K562 (cell line): ENCODE results near the gene PACRG. TPM values are rescaled to one million over a fixed set of nuclear protein-coding genes. Genes with fewer than 3 reads are reported as not detected.

Experiments used
- ATAC-seq: fragments of 200-7000 bp; cut with Tn5 transposase; 3 replicates; pipeline ENCODE4 v1.9.1; 2020; ENCODE audit warnings: moderate library complexity
- BruUV-seq: library from RNA; stranded (reverse); fragments of 400-500 nt; replicated peaks from 2 replicates; lab custom pipeline; 2021; lab: Mats Ljungman, UMichigan
- CTCF ChIA-PET: fragments of 300-600 bp; formaldehyde crosslinking; extraction: SDS; loops from one replicate; lab custom pipeline; 2021; ENCODE audit warnings: low intra/inter-chr PET ratio; lab: Yijun Ruan, JAX
- POLR2A ChIA-PET: fragments of 300-600, 350-650 bp; sonication (Branson Sonifier 250); formaldehyde crosslinking; extraction: SDS; loops from one replicate; lab custom pipeline; 2021; ENCODE audit warnings: antibody characterized with exemption, inconsistent platforms; lab: Yijun Ruan, JAX
- DNase-seq, 4 experiments: peaks; one replicate each; pipeline versions ENCODE4 v3.0.0 to v3.0.0-alpha.2; 2011 to 2018; ENCODE audit warnings: low spot score in 3 of 4, mixed read lengths in 3 of 4; ENCODE audit errors: extremely low read depth in 1 of 4
- FAIRE-seq: peaks from 2 replicates; lab custom pipeline; 2011; peaks lifted over from hg19 to GRCh38; lab: Jason Lieb, UNC
- H2AFZ ChIP-seq: 2 replicates; pipeline ENCODE4 v1.6.0; 2011; ENCODE audit warnings: low read depth, low read length, control low read depth, inconsistent platforms
- H3K27ac ChIP-seq: fragments of 200-600 bp; 3 replicates; pipeline ENCODE4 v1.8.0; 2011; ENCODE audit warnings: low read depth, mild to moderate bottlenecking, control low read depth, inconsistent platforms, low read length, moderate library complexity, mixed read lengths; ENCODE audit errors: extremely low read depth
- H3K27me3 ChIP-seq, 2 experiments: fragments of 300-600 bp in 1 of 2; 2 replicates in 1 of 2; 3 replicates in 1 of 2; pipeline versions ENCODE4 v1.6.0 to v1.8.0; 2011; ENCODE audit warnings: inconsistent platforms in 2 of 2, low read length in 2 of 2, mild to moderate bottlenecking in 1 of 2, mixed read lengths in 1 of 2, moderate library complexity in 1 of 2; ENCODE audit not compliant: control insufficient read depth in 2 of 2, insufficient read depth in 2 of 2
- H3K36me3 ChIP-seq: fragments of 300-600 bp; 3 replicates; pipeline ENCODE4 v1.8.0; 2011; ENCODE audit warnings: mild to moderate bottlenecking, low read length, inconsistent platforms; ENCODE audit not compliant: control insufficient read depth, insufficient read depth
- H3K4me1 ChIP-seq, 2 experiments: fragments of 200-600 bp in 1 of 2; replicated peaks in 1 of 2; 2 replicates in 1 of 2; 3 replicates in 1 of 2; pipeline versions ENCODE4 v1.5.1 to v1.8.0; 2011; ENCODE audit warnings: inconsistent platforms in 2 of 2, low read length in 2 of 2, mild to moderate bottlenecking in 1 of 2, mixed read lengths in 1 of 2, moderate library complexity in 1 of 2; ENCODE audit not compliant: control insufficient read depth in 2 of 2, insufficient read depth in 2 of 2
- H3K4me2 ChIP-seq: 2 replicates; pipeline ENCODE4 v1.6.1; 2011; ENCODE audit warnings: low read length, control low read depth, inconsistent platforms, mixed read lengths; ENCODE audit not compliant: insufficient read depth
- H3K4me3 ChIP-seq: fragments of 200-600 bp; sonication (generic), shearing (Covaris generic); 2 replicates; pipeline ENCODE4 v1.5.1; 2016; ENCODE audit warnings: control low read depth, inconsistent platforms
- H3K79me2 ChIP-seq: fragments of 200-600 bp; 3 replicates; pipeline ENCODE4 v1.8.0; 2011; ENCODE audit warnings: low read length, inconsistent platforms; ENCODE audit not compliant: control insufficient read depth, insufficient read depth
- H3K9ac ChIP-seq, 2 experiments: 2 replicates each; pipeline versions ENCODE4 v1.6.0 to v1.6.1; 2011; ENCODE audit warnings: low read depth in 2 of 2, low read length in 2 of 2, control low read depth in 1 of 2, inconsistent platforms in 1 of 2, mild to moderate bottlenecking in 1 of 2, mixed read lengths in 1 of 2; ENCODE audit not compliant: insufficient read depth in 1 of 2
- H3K9me1 ChIP-seq: one replicate; pipeline ENCODE4 v1.6.0; 2011; ENCODE audit warnings: inconsistent platforms, mild to moderate bottlenecking, low read length, moderate library complexity; ENCODE audit not compliant: control insufficient read depth, insufficient read depth
- H3K9me3 ChIP-seq: replicated peaks from 2 replicates; pipeline ENCODE4 v1.5.1; 2011; ENCODE audit warnings: low read depth, low read length, inconsistent platforms; ENCODE audit not compliant: control insufficient read depth, insufficient read depth
- H4K20me1 ChIP-seq: replicated peaks from 2 replicates; pipeline ENCODE4 v1.6.1; 2011; ENCODE audit warnings: low read length, inconsistent platforms, mixed read lengths; ENCODE audit not compliant: control insufficient read depth, insufficient read depth
- ARID2 ChIP-seq: fragments of 450-650 bp; IDR thresholded peaks from 2 replicates; pipeline ENCODE4 v1.6.1; 2017; ENCODE audit warnings: antibody characterized with exemption, mild to moderate bottlenecking
- COPS2 ChIP-seq: fragments of 450-650 bp; conservative IDR thresholded peaks from 2 replicates; pipeline ENCODE4 v1.6.1; 2016; ENCODE audit warnings: mild to moderate bottlenecking, moderate library complexity
- ESRRA ChIP-seq: fragments of 450-650 bp; IDR thresholded peaks from 2 replicates; pipeline ENCODE4 v1.6.1; 2014; ENCODE audit warnings: low read depth, mild to moderate bottlenecking, moderate library complexity, borderline replicate concordance
- FOXM1 ChIP-seq, 2 experiments: fragments of 450-650 bp in 1 of 2; sonication (generic) in 1 of 2; formaldehyde crosslinking in 1 of 2; IDR thresholded peaks; 2 replicates each; pipeline versions ENCODE4 v1.6.1 to v1.9.0; 2017 to 2022; ENCODE audit warnings: low read depth in 2 of 2, mild to moderate bottlenecking in 2 of 2, missing genetic modification reagents in 1 of 2, moderate library complexity in 1 of 2
- JUND ChIP-seq, 2 experiments: IDR thresholded peaks; 2 replicates in 1 of 2; 3 replicates in 1 of 2; pipeline ENCODE4 v1.6.1; 2011; ENCODE audit warnings: borderline replicate concordance in 2 of 2, low read depth in 2 of 2, low read length in 2 of 2, improper control_type of control experiment in 1 of 2, missing biosample characterization in 1 of 2, missing genetic modification characterization in 1 of 2, missing genetic modification reagents in 1 of 2
- POLR2A ChIP-seq: fragments of 450-650 bp; conservative IDR thresholded peaks from 2 replicates; pipeline ENCODE4 v1.6.1; 2016
- RBM34 ChIP-seq: fragments of 200-400 bp; formaldehyde crosslinking; IDR thresholded peaks from 2 replicates; pipeline ENCODE4 v1.6.1; 2018; ENCODE audit warnings: low read length, borderline replicate concordance; ENCODE audit not compliant: insufficient read depth
- UBTF ChIP-seq, 2 experiments: IDR thresholded peaks; 2 replicates each; pipeline ENCODE4 v1.6.1; 2012; ENCODE audit warnings: improper control_type of control experiment in 2 of 2, low read depth in 2 of 2, low read length in 2 of 2, borderline replicate concordance in 1 of 2
- ZNF175 ChIP-seq: fragments of 200-800 bp; sonication (Bioruptor generic); IDR thresholded peaks from 2 replicates; pipeline ENCODE4 v1.6.1; 2016; ENCODE audit warnings: low read depth, mild to moderate bottlenecking, missing genetic modification characterization, missing compliant biosample characterization
- ZNF445 ChIP-seq: fragments of 250-450 bp; sonication (Bioruptor Pico); IDR thresholded peaks from 2 replicates; pipeline ENCODE4 v1.4.0; 2020; ENCODE audit warnings: low read depth, mild to moderate bottlenecking, moderate library complexity
- ZNF76 ChIP-seq: fragments of 250-450 bp; sonication (Bioruptor Pico); IDR thresholded peaks from 2 replicates; pipeline ENCODE4 v1.4.0; 2020; ENCODE audit warnings: mild to moderate bottlenecking, moderate library complexity, borderline replicate concordance
- WGBS: fragments of 100-300 bp; shearing (Covaris generic); methylation state at CpG from one replicate; pipeline ENCODE4 v1.1.6; 2016; ENCODE audit warnings: low coverage, mixed read lengths; ENCODE audit not compliant: insufficient coverage; ENCODE audit errors: missing lambda C conversion rate; 5-methylcytosine and 5-hydroxymethylcytosine counted together
- in situ Hi-C: fragments of 300-500 bp; cut with MboI; formaldehyde crosslinking; loops from 4 replicates; pipeline ENCODE4 v1.15.0; 2018; ENCODE audit warnings: inconsistent platforms, mixed read lengths
- intact Hi-C: fragments of 100-400 bp; cut with micrococcal nuclease; formaldehyde crosslinking; loops from 2 replicates; pipeline ENCODE4 v1.14.2; 2022
- polyA plus RNA-seq, 8 experiments: library from polyadenylated mRNA; depleted of rRNA in 4 of 8; stranded (reverse) in 5 of 8; unstranded in 3 of 8; fragments of >200 nt; fragmentation: Nextera tagmentation in 2 of 8; fragmentation: Illumina TruSeq in 1 of 8; extraction: Ambion mirVana in 2 of 8; extraction: Trizol in 1 of 8; gene quantifications; 2 replicates each; pipeline versions ENCODE4 v1.2.1 to v1.2.3, GENCODE V29; 2011 to 2014; ENCODE audit warnings: inconsistent platforms in 1 of 8, missing spikeins in 1 of 8
- total RNA-seq, 7 experiments: library from RNA; depleted of rRNA in 6 of 7; stranded (reverse); fragments of >200 nt in 6 of 7; fragmentation: Illumina TruSeq in 2 of 7; extraction: Trizol in 2 of 7; gene quantifications; 2 replicates each; pipeline versions ENCODE4 v1.2.1 to v1.2.3, GENCODE V29; 2011 to 2021; ENCODE audit warnings: low replicate concordance in 1 of 7
- TF ChIP-seq, protein P1 (sequence below): fragments of 250-450 bp; sonication (Bioruptor Pico); IDR thresholded peaks from 2 replicates; pipeline ENCODE4 v1.8.0; 2022; ENCODE audit warnings: moderate library complexity, mild to moderate bottlenecking, inconsistent platforms
- TF ChIP-seq, protein P2 (sequence below), 2 experiments: fragments of 450-650 bp; IDR thresholded peaks; 2 replicates each; pipeline ENCODE4 v1.6.1; 2018; ENCODE audit warnings: mild to moderate bottlenecking in 2 of 2, low read depth in 1 of 2; ENCODE audit not compliant: partially characterized antibody in 2 of 2

PACRG gene
- total and polyA plus RNA-seq, 9 of the 15 experiments (the other 6 are each of a cell fraction or from before 2014, with no cell fraction given): 0.04 TPM; not detected in 8

GRCh38 chr6:163343609-163344008 is 615.8 kb downstream of the PACRG start:
- H3K9me3 ChIP-seq: no peaks in the 10 kb centered on the region
- in situ Hi-C loops: no loop called here
- WGBS: 38% methylated on average over 8 of the region's 8 CpGs
- CTCF ChIA-PET: no interaction called here
- no TSS peak for BruUV-seq
- TF ChIP-seq, protein P1, sequence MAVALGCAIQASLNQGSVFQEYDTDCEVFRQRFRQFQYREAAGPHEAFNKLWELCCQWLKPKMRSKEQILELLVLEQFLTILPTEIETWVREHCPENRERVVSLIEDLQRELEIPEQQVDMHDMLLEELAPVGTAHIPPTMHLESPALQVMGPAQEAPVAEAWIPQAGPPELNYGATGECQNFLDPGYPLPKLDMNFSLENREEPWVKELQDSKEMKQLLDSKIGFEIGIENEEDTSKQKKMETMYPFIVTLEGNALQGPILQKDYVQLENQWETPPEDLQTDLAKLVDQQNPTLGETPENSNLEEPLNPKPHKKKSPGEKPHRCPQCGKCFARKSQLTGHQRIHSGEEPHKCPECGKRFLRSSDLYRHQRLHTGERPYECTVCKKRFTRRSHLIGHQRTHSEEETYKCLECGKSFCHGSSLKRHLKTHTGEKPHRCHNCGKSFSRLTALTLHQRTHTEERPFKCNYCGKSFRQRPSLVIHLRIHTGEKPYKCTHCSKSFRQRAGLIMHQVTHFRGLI (CRISPR knock-in tag): no peak
- TF ChIP-seq COPS2 (no peak), POLR2A (no peak), FOXM1 (IDR thresholded peaks at IDR 0.05; ENCODE audit: low read depth) (no peak), FOXM1 (CRISPR knock-in tag; IDR thresholded peaks at IDR 0.05; ENCODE audit: low read depth) (no peak), RBM34 (no peak), JUND (IDR thresholded peaks at IDR 0.05; ENCODE audit: borderline replicate concordance, low read depth, low read length) (no peak), JUND (tag; IDR thresholded peaks at IDR 0.05; ENCODE audit: borderline replicate concordance, low read depth, low read length) (no peak), UBTF (IDR thresholded peaks at IDR 0.05; ENCODE audit: borderline replicate concordance in 1 of 2, low read depth in 2 of 2, low read length in 2 of 2) (no peak), ZNF76 (CRISPR knock-in tag) (no peak), ZNF445 (CRISPR knock-in tag) (no peak), ARID2 (no peak), ESRRA (no peak), ZNF175 (CRISPR knock-in tag) (no peak)
- TF ChIP-seq, protein P2, sequence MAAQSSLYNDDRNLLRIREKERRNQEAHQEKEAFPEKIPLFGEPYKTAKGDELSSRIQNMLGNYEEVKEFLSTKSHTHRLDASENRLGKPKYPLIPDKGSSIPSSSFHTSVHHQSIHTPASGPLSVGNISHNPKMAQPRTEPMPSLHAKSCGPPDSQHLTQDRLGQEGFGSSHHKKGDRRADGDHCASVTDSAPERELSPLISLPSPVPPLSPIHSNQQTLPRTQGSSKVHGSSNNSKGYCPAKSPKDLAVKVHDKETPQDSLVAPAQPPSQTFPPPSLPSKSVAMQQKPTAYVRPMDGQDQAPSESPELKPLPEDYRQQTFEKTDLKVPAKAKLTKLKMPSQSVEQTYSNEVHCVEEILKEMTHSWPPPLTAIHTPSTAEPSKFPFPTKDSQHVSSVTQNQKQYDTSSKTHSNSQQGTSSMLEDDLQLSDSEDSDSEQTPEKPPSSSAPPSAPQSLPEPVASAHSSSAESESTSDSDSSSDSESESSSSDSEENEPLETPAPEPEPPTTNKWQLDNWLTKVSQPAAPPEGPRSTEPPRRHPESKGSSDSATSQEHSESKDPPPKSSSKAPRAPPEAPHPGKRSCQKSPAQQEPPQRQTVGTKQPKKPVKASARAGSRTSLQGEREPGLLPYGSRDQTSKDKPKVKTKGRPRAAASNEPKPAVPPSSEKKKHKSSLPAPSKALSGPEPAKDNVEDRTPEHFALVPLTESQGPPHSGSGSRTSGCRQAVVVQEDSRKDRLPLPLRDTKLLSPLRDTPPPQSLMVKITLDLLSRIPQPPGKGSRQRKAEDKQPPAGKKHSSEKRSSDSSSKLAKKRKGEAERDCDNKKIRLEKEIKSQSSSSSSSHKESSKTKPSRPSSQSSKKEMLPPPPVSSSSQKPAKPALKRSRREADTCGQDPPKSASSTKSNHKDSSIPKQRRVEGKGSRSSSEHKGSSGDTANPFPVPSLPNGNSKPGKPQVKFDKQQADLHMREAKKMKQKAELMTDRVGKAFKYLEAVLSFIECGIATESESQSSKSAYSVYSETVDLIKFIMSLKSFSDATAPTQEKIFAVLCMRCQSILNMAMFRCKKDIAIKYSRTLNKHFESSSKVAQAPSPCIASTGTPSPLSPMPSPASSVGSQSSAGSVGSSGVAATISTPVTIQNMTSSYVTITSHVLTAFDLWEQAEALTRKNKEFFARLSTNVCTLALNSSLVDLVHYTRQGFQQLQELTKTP (IDR thresholded peaks at IDR 0.05; ENCODE audit: low read depth in 1 of 2, partially characterized antibody in 2 of 2): no peak
- no peak for FAIRE-seq
- peaks cover 31 to 66% of the 10 kb centered on the region in 2 experiments for H3K27me3 ChIP-seq
- no peaks in the 10 kb centered on the region for H3K79me2 ChIP-seq
- no peaks in the 10 kb centered on the region for H3K36me3 ChIP-seq
- no peaks in the 10 kb centered on the region for H4K20me1 ChIP-seq
- H2AFZ ChIP-seq: no peak overlapping the region
- no peak for DNase-seq
- POLR2A ChIA-PET: interaction anchor here (1.3 kb wide), 1 partner anchor 11 kb away, joined by 4 read pairs; no protein-coding TSS in a partner anchor
- no peak for ATAC-seq
- H3K9me1 ChIP-seq: no peaks in the 10 kb centered on the region
- H3K4me2 ChIP-seq: no peak overlapping the region
- no peak overlapping the region for H3K4me3 ChIP-seq
- intact Hi-C loops: no loop called here
- no peak overlapping the region for H3K27ac ChIP-seq
- H3K9ac ChIP-seq: no peak overlapping the region
- H3K4me1 ChIP-seq: peaks cover 0 to 9% of the 10 kb centered on the region in 2 experiments; a peak in 3 of 5 replicates
